Karpas-422 (cell line): Measurements from ENCODE around the gene TLCD2. TPM values are rescaled to one million over a fixed set of nuclear protein-coding genes. Genes with fewer than 3 reads are reported as not detected.

Source experiments
- total RNA-seq: library from RNA; depleted of rRNA; stranded (reverse); fragments of >200 nt; shearing (Covaris generic); gene quantifications from 2 replicates; pipeline ENCODE4 v1.2.3, GENCODE V29; 2014; ENCODE audit warnings: low replicate concordance; rRNA removed

TLCD2 gene
- total RNA-seq, 1 experiment from 2014 or later, result not detected

Other genes starting within 250 kb of the TLCD2 start
- gene MYO1C, start 217.7 kb downstream of the TLCD2 start, total RNA-seq, result 14.7 and 20.5 TPM in 2 replicates
- gene INPP5K, start 193.8 kb downstream of the TLCD2 start, total RNA-seq, result 61.7 and 102 TPM in 2 replicates
- gene PITPNA, start 147.6 kb downstream of the TLCD2 start, total RNA-seq, result 26.2 and 28.9 TPM in 2 replicates
- gene SLC43A2, start 81.5 kb downstream of the TLCD2 start, total RNA-seq, result 10.0 and 10.8 TPM in 2 replicates
- 0.18 TPM in 1 of 2 replicates, not detected in the other for gene SCARF1, start 64.6 kb downstream of the TLCD2 start, total RNA-seq
- gene RILP, start 60.5 kb downstream of the TLCD2 start, total RNA-seq, result 1.7 TPM in 1 of 2 replicates, not detected in the other
- gene PRPF8, start 25.5 kb downstream of the TLCD2 start, total RNA-seq, result 105 and 130 TPM in 2 replicates
- 11.7 and 28.9 TPM in 2 replicates for gene WDR81, start 14.3 kb upstream of the TLCD2 start, total RNA-seq
- 0.19 and 0.32 TPM in 2 replicates for gene SERPINF2, start 32.5 kb upstream of the TLCD2 start, total RNA-seq
- gene SERPINF1, start 51.7 kb upstream of the TLCD2 start, total RNA-seq, result 45.5 and 62.2 TPM in 2 replicates
- gene SMYD4, start 119.5 kb upstream of the TLCD2 start, total RNA-seq, result 13.9 and 23.2 TPM in 2 replicates
- 40.4 and 63.9 TPM in 2 replicates for gene RPA1, start 119.6 kb upstream of the TLCD2 start, total RNA-seq